GM13977 (cell line): Measurements from ENCODE around the gene SLC38A5.
"Not testable (repeated sequence)": the region's sequence is repeated elsewhere in the genome, so short reads cannot be mapped to it uniquely, and the experiment has no call there.

Source experiments
- DNase-seq: peaks from one replicate; pipeline ENCODE4 v3.0.0; 2012; ENCODE audit warnings: low spot score
- in situ Hi-C: fragments of 300-500 bp; cut with MboI; formaldehyde crosslinking; loops from one replicate; pipeline ENCODE4 v1.12.0; 2022; ENCODE audit warnings: low sequenced_read_pairs, low pct_unique_long_range_greater_than_20kb, mixed read lengths, inconsistent platforms; ENCODE audit not compliant: unreplicated experiment
- TF ChIP-seq, protein P1 (sequence below): IDR thresholded peaks from 2 replicates; pipeline ENCODE4 v1.5.1; 2012; ENCODE audit warnings: mild to moderate bottlenecking, control low read depth; ENCODE audit not compliant: insufficient read depth; ENCODE audit errors: extremely low read depth, missing control alignments

The SLC38A5 gene

GRCh38 chrX:48470110-48470832, at the start of gene SLC38A5:
Gene SLC38A5 (minus strand): TSS chrX:48470260. CDS start chrX:48467924, 2,336 bp downstream.
- TF ChIP-seq, protein P1, sequence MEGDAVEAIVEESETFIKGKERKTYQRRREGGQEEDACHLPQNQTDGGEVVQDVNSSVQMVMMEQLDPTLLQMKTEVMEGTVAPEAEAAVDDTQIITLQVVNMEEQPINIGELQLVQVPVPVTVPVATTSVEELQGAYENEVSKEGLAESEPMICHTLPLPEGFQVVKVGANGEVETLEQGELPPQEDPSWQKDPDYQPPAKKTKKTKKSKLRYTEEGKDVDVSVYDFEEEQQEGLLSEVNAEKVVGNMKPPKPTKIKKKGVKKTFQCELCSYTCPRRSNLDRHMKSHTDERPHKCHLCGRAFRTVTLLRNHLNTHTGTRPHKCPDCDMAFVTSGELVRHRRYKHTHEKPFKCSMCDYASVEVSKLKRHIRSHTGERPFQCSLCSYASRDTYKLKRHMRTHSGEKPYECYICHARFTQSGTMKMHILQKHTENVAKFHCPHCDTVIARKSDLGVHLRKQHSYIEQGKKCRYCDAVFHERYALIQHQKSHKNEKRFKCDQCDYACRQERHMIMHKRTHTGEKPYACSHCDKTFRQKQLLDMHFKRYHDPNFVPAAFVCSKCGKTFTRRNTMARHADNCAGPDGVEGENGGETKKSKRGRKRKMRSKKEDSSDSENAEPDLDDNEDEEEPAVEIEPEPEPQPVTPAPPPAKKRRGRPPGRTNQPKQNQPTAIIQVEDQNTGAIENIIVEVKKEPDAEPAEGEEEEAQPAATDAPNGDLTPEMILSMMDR = no peak
- DNase-seq = no peak
- in situ Hi-C loops = no loop called here

DNA sequence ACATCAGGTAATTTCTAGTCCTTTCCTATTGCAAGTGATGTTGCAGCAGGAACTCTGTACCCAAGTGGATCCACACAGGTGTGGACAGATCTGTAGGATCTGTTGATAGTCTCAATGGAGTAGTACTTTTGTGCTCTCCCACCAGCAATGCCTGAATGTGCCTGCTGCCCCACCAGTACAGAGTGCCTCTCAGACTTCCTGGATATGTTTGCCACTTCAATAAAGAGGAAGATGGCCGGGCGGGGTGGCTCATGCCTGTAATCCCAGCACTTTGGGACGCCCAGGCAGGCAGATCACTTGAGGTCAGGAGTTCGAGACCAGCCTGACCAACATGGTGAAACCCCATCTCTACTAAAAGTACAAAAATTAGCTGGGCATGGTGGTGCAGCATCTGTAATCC, 49.4 kb upstream of the SLC38A5 start:
- DNase-seq, in situ Hi-C loops: not testable (repeated sequence)

DNA sequence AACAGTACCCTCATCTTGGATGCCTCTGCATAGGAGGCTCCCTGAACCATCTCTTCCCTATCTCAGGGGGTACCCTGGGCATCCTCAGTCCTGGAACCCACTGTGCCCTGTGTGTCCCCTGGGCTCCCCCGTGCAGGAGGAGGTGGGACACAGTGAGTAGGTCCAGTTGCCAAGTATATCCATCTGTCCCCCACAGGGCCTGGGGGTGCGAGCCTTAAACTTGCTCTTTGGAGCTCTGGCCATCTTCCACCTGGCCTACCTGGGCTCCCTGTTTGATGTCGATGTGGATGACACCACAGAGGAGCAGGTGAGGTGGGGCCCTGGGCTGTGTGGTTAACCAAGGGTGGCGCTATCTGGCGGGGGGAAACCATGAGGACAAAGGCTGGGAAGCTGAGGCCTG, 46.9 kb upstream of the SLC38A5 start:
- no peak for DNase-seq
- in situ Hi-C loops = no loop called here
- TF ChIP-seq, protein P1 = no peak

DNA sequence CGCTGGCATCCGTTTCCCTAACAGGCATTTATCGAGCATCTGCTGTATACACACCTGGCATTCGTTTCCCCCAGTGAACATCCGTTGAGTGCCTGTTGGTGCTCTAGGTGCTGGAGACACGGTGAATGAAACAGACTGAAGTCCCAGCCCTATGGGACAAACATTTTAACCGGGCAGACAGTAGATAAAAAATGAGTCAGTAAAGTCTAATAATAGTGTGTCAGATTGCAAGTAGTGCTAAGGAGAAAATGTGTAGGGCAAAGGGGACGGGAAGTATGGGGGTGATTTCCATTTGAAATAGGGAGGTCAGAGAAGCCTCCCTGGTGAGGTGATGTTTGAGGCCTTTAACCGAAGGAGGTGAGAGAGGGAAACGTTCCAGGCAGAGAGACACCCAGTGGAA, 46.2 kb upstream of the SLC38A5 start:
- TF ChIP-seq, protein P1 = no peak
- in situ Hi-C loops = no loop called here
- DNase-seq = no peak

GRCh38 chrX:48515842-48516241, 45.8 kb upstream of the SLC38A5 start:
- TF ChIP-seq, protein P1 = no peak
- in situ Hi-C loops = no loop called here
- DNase-seq = no peak

DNA sequence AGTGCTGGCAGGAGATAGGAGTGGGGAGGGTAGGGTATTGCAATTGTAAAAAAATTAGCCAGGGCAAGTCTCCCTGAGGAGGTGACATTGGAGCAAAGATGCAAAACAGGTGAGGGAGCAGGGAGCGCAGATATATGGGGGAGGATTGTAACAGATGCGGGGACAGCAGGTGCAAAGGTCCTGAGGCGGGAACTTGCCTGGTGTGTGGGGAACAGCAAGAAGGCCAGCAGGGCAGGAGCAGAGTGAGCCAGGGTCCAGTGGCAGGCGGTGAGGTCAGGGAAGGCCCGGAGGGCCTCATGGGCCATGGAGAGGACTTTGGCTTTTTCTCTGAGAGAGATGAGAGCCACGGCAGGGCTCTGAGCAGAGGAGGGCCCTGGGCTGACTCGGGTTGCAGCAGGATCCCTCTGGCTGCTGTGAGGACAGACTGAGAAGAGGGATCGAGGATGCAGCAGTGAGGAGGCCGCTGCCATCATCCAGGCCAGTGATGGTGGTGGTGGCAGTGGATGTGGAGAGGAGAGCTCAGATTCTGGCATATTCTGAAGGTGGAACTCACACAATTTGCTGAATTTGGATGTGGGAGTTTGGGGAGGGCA, 44.9 kb upstream of the SLC38A5 start:
- no peak for DNase-seq
- TF ChIP-seq, protein P1 = no peak
- in situ Hi-C loops = no loop called here

- DNase-seq = no peak
- in situ Hi-C loops = no loop called here
- TF ChIP-seq, protein P1 = no peak
Observed at GRCh38 chrX:48514126-48514806, 44.2 kb upstream of the SLC38A5 start.
